HCT116 (cell line): ENCODE data around the gene SCYGR3. TPM values are rescaled to one million over a fixed set of nuclear protein-coding genes. Genes with fewer than 3 reads are reported as not detected.

Experiments
- ATAC-seq: fragments of 200-7000 bp; cut with Tn5 transposase; 2 replicates; pipeline ENCODE4 v1.9.1; 2020; ENCODE audit warnings: mild to moderate bottlenecking, moderate library complexity
- BruUV-seq: library from RNA; stranded (reverse); fragments of 400-500 nt; replicated peaks from 2 replicates; lab custom pipeline; 2021; lab: Mats Ljungman, UMichigan
- CTCF ChIA-PET: fragments of 300-600 bp; sonication (Branson Sonifier 250); formaldehyde crosslinking; loops from one replicate; lab custom pipeline; 2021; ENCODE audit warnings: antibody characterized with exemption; lab: Charles Lee
- POLR2A ChIA-PET: fragments of 300-600, 350-600 bp; sonication (Branson Sonifier 250); formaldehyde crosslinking; loops from one replicate; lab custom pipeline; 2021; ENCODE audit warnings: antibody characterized with exemption; lab: Charles Lee
- RAD21 ChIA-PET, 2 experiments: fragments of 300-600 bp; sonication (Branson Sonifier 250); formaldehyde crosslinking; loops; one replicate each; lab custom pipeline; 2023; ENCODE audit warnings: low total read pairs in 2 of 2; ENCODE audit not compliant: uncharacterized antibody in 2 of 2, unreplicated experiment in 2 of 2, low non-redundant PET in 1 of 2; lab: Charles Lee
- DNase-seq: peaks from one replicate; pipeline ENCODE4 v3.0.0-alpha.2; 2010; ENCODE audit warnings: low read depth, low spot score
- H2AFZ ChIP-seq: fragments of 200-600 bp; shearing (Covaris generic), sonication (generic); 2 replicates; pipeline ENCODE4 v1.6.1; 2017; ENCODE audit warnings: low read depth, mixed run types, mixed read lengths, antibody characterized with exemption, low read length; ENCODE audit not compliant: poor library complexity, severe bottlenecking
- H3K27ac ChIP-seq: 2 replicates; pipeline ENCODE4 v1.5.1; 2012; ENCODE audit warnings: low read depth, low read length
- H3K27me3 ChIP-seq: fragments of 200-600 bp; sonication (generic); 2 replicates; pipeline ENCODE4 v1.6.1; 2016; ENCODE audit warnings: mixed run types, low read length, mixed read lengths; ENCODE audit not compliant: insufficient read depth
- H3K36me3 ChIP-seq, 2 experiments: fragments of 200-500 bp in 1 of 2; fragments of 200-600 bp in 1 of 2; sonication (Bioruptor generic) in 1 of 2; sonication (generic) in 1 of 2; 2 replicates each; pipeline versions ENCODE4 v1.5.1 to v1.6.1; 2014 to 2016; ENCODE audit warnings: low read length in 2 of 2, inconsistent platforms in 1 of 2, mixed read lengths in 1 of 2, mixed run types in 1 of 2; ENCODE audit not compliant: insufficient read depth in 2 of 2, control insufficient read depth in 1 of 2
- H3K4me1 ChIP-seq, 2 experiments: fragments of 200-600 bp in 1 of 2; sonication (generic) in 1 of 2; 2 replicates each; pipeline versions ENCODE4 v1.5.1 to v1.6.1; 2012 to 2017; ENCODE audit warnings: low read length in 2 of 2, inconsistent platforms in 1 of 2, mild to moderate bottlenecking in 1 of 2, mixed read lengths in 1 of 2, mixed run types in 1 of 2, moderate library complexity in 1 of 2; ENCODE audit not compliant: insufficient read depth in 2 of 2, control insufficient read depth in 1 of 2
- H3K4me2 ChIP-seq: fragments of 200-600 bp; sonication (generic); 2 replicates; pipeline ENCODE4 v1.6.1; 2017; ENCODE audit warnings: mixed run types, low read length, mixed read lengths
- H3K4me3 ChIP-seq, 2 experiments: fragments of 200-600 bp in 1 of 2; sonication (generic) in 1 of 2; replicated peaks in 1 of 2; 2 replicates each; pipeline ENCODE4 v1.5.1; 2011 to 2016; ENCODE audit warnings: low read length in 2 of 2, control low read depth in 1 of 2, low read depth in 1 of 2, mild to moderate bottlenecking in 1 of 2, mixed read lengths in 1 of 2, mixed run types in 1 of 2
- H3K79me2 ChIP-seq: fragments of 200-600 bp; sonication (generic); 2 replicates; pipeline ENCODE4 v1.6.1; 2017; ENCODE audit warnings: mild to moderate bottlenecking, mixed run types, low read length, moderate library complexity, mixed read lengths; ENCODE audit not compliant: insufficient read depth
- H3K9ac ChIP-seq: fragments of 200-600 bp; sonication (generic); 2 replicates; pipeline ENCODE4 v1.6.1; 2016; ENCODE audit warnings: low read length, mixed read lengths
- H3K9me2 ChIP-seq: fragments of 200-600 bp; sonication (generic), shearing (Covaris generic); 2 replicates; pipeline ENCODE4 v1.6.1; 2017; ENCODE audit warnings: mixed run types, mild to moderate bottlenecking, moderate library complexity; ENCODE audit not compliant: insufficient read depth
- H3K9me3 ChIP-seq, 2 experiments: fragments of 200-500 bp in 1 of 2; fragments of 200-600 bp in 1 of 2; sonication (Bioruptor generic) in 1 of 2; sonication (generic) in 1 of 2; 2 replicates each; pipeline ENCODE4 v1.6.1; 2014 to 2017; ENCODE audit warnings: low read length in 2 of 2, mixed read lengths in 2 of 2, inconsistent platforms in 1 of 2, low read depth in 1 of 2, mild to moderate bottlenecking in 1 of 2, mixed run types in 1 of 2, moderate library complexity in 1 of 2; ENCODE audit not compliant: control insufficient read depth in 1 of 2, insufficient read depth in 1 of 2
- H4K20me1 ChIP-seq: fragments of 200-600 bp; sonication (generic), shearing (Covaris generic); 2 replicates; pipeline ENCODE4 v1.6.1; 2017; ENCODE audit warnings: mixed run types, mild to moderate bottlenecking, moderate library complexity; ENCODE audit not compliant: insufficient read depth
- CBX3 ChIP-seq: IDR thresholded peaks from 2 replicates; pipeline ENCODE4 v1.6.1; 2012; ENCODE audit warnings: low read depth
- CEBPB ChIP-seq: IDR thresholded peaks from 2 replicates; pipeline ENCODE4 v1.6.1; 2012; ENCODE audit warnings: low read depth
- EGR1 ChIP-seq: IDR thresholded peaks from 2 replicates; pipeline ENCODE4 v1.6.1; 2012; ENCODE audit warnings: low read depth
- ELF1 ChIP-seq: IDR thresholded peaks from 2 replicates; pipeline ENCODE4 v1.6.1; 2012; ENCODE audit warnings: low read depth, borderline replicate concordance
- EZH2 ChIP-seq: fragments of 200-600 bp; sonication (generic); IDR thresholded peaks from 2 replicates; pipeline ENCODE4 v1.6.1; 2017; ENCODE audit warnings: antibody characterized with exemption, mixed run types
- EZH2phosphoT487 ChIP-seq: fragments of 200-600 bp; IDR thresholded peaks from 2 replicates; pipeline ENCODE4 v1.6.1; 2018; ENCODE audit warnings: antibody characterized with exemption, borderline replicate concordance
- POLR2A ChIP-seq: IDR thresholded peaks from 2 replicates; pipeline ENCODE4 v1.7.0; 2011; ENCODE audit warnings: borderline replicate concordance; ENCODE audit not compliant: insufficient read depth, insufficient read length; ENCODE audit errors: extremely low read depth
- POLR2AphosphoS5 ChIP-seq: IDR thresholded peaks from 2 replicates; pipeline ENCODE4 v1.6.1; 2011; ENCODE audit warnings: mild to moderate bottlenecking, low read depth, low read length, moderate library complexity
- RAD21 ChIP-seq: IDR thresholded peaks from 2 replicates; pipeline ENCODE4 v1.6.1; 2012; ENCODE audit warnings: low read depth, mild to moderate bottlenecking
- SIN3A ChIP-seq: IDR thresholded peaks from 2 replicates; pipeline ENCODE4 v1.6.1; 2012; ENCODE audit warnings: low read depth
- SRF ChIP-seq: IDR thresholded peaks from 2 replicates; pipeline ENCODE4 v1.6.1; 2012; ENCODE audit warnings: low read depth
- YY1 ChIP-seq: IDR thresholded peaks from 2 replicates; pipeline ENCODE4 v1.6.1; 2011; ENCODE audit warnings: low read length, low read depth, moderate library complexity, mild to moderate bottlenecking; ENCODE audit not compliant: insufficient replicate concordance; ENCODE audit errors: extremely low read depth
- ZFX ChIP-seq: fragments of 450-650 bp; IDR thresholded peaks from 2 replicates; pipeline ENCODE4 v1.6.1; 2017
- intact Hi-C: fragments of 100-400 bp; cut with micrococcal nuclease; formaldehyde crosslinking; loops from 2 replicates; pipeline ENCODE4 v1.10.0; 2022
- total RNA-seq: library from RNA; stranded (reverse); gene quantifications from one replicate; pipeline ENCODE4 v1.2.1, GENCODE V29; 2021; ENCODE audit not compliant: unreplicated experiment
- TF ChIP-seq, protein P1 (sequence below), 3 experiments: fragments of 200-600 bp in 1 of 3; sonication (generic) in 1 of 3; IDR thresholded peaks in 2 of 3; conservative IDR thresholded peaks in 1 of 3; 2 replicates each; pipeline ENCODE4 v1.5.1; 2012 to 2017; ENCODE audit warnings: low read depth in 2 of 3, low read length in 2 of 3, antibody characterized with exemption in 1 of 3, borderline replicate concordance in 1 of 3, control low read depth in 1 of 3, mild to moderate bottlenecking in 1 of 3, mixed read lengths in 1 of 3, mixed run types in 1 of 3, moderate library complexity in 1 of 3; ENCODE audit not compliant: insufficient read depth in 1 of 3
- TF ChIP-seq, protein P2 (sequence below): IDR thresholded peaks from 2 replicates; pipeline ENCODE4 v1.6.1; 2012

Gene SCYGR3
- total RNA-seq, 1 experiment from 2014 or later: not detected

GRCh38 chr2:227606476-227606875 is 8.2 kb downstream of the SCYGR3 start:
- ChIA-PET POLR2A (no interaction called here), CTCF (no interaction called here)
- TF ChIP-seq POLR2A: no peak
- no peak for TF ChIP-seq SIN3A
- TF ChIP-seq, protein P1, sequence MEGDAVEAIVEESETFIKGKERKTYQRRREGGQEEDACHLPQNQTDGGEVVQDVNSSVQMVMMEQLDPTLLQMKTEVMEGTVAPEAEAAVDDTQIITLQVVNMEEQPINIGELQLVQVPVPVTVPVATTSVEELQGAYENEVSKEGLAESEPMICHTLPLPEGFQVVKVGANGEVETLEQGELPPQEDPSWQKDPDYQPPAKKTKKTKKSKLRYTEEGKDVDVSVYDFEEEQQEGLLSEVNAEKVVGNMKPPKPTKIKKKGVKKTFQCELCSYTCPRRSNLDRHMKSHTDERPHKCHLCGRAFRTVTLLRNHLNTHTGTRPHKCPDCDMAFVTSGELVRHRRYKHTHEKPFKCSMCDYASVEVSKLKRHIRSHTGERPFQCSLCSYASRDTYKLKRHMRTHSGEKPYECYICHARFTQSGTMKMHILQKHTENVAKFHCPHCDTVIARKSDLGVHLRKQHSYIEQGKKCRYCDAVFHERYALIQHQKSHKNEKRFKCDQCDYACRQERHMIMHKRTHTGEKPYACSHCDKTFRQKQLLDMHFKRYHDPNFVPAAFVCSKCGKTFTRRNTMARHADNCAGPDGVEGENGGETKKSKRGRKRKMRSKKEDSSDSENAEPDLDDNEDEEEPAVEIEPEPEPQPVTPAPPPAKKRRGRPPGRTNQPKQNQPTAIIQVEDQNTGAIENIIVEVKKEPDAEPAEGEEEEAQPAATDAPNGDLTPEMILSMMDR (IDR thresholded peaks at IDR 0.05 in 2 of 3, conservative IDR thresholded peaks at IDR 0.05 in 1 of 3; ENCODE audit: borderline replicate concordance in 1 of 3, insufficient read depth in 1 of 3, low read depth in 2 of 3, low read length in 2 of 3): no peak
- TF ChIP-seq ELF1: no peak
- no peak for TF ChIP-seq RAD21
- no peak for TF ChIP-seq ZFX
- no peak for TF ChIP-seq EZH2phosphoT487
- TF ChIP-seq CBX3: no peak
- TF ChIP-seq CEBPB: no peak
- TF ChIP-seq YY1: no peak
- TF ChIP-seq EGR1: no peak
- TF ChIP-seq SRF: no peak
- no peak for TF ChIP-seq POLR2AphosphoS5
- no peak for TF ChIP-seq EZH2
- TF ChIP-seq, protein P2, sequence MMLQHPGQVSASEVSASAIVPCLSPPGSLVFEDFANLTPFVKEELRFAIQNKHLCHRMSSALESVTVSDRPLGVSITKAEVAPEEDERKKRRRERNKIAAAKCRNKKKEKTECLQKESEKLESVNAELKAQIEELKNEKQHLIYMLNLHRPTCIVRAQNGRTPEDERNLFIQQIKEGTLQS: no peak

More at GRCh38 chr2:227606476-227606875, 8.2 kb downstream of the SCYGR3 start:
- H3K9ac ChIP-seq: no peak overlapping the region
- no peaks in the 10 kb centered on the region for H3K36me3 ChIP-seq
- intact Hi-C loops: no loop called here
- ATAC-seq (no peak), DNase-seq (no peak)
- H3K79me2 ChIP-seq: no peaks in the 10 kb centered on the region
- BruUV-seq: no TSS peak
- RAD21 ChIA-PET: no interaction called here
- H2AFZ ChIP-seq: no peak overlapping the region
- H3K27ac ChIP-seq: no peak overlapping the region
- no peak overlapping the region for H3K4me3 ChIP-seq
- no peak overlapping the region for H3K4me2 ChIP-seq
- no peaks in the 10 kb centered on the region for H3K4me1 ChIP-seq
- H3K9me2 ChIP-seq: no peaks in the 10 kb centered on the region
- no peaks in the 10 kb centered on the region for H4K20me1 ChIP-seq
- H3K27me3 ChIP-seq: no peaks in the 10 kb centered on the region
- H3K9me3 ChIP-seq: no peaks in the 10 kb centered on the region
